NCI-H2196 treated with DMSO at 0.1 percent for 48 hours (cell line): ENCODE data around the gene MUSK.
"Not testable (repeated sequence)": the region's sequence is repeated elsewhere in the genome, so short reads cannot be mapped to it uniquely, and the experiment has no call there.

ENCODE experiments used
- DNase-seq: peaks from one replicate; lab custom pipeline; 2025; ENCODE audit not compliant: unreplicated experiment; lab: John Stamatoyannopoulos, UW

MUSK gene

DNA sequence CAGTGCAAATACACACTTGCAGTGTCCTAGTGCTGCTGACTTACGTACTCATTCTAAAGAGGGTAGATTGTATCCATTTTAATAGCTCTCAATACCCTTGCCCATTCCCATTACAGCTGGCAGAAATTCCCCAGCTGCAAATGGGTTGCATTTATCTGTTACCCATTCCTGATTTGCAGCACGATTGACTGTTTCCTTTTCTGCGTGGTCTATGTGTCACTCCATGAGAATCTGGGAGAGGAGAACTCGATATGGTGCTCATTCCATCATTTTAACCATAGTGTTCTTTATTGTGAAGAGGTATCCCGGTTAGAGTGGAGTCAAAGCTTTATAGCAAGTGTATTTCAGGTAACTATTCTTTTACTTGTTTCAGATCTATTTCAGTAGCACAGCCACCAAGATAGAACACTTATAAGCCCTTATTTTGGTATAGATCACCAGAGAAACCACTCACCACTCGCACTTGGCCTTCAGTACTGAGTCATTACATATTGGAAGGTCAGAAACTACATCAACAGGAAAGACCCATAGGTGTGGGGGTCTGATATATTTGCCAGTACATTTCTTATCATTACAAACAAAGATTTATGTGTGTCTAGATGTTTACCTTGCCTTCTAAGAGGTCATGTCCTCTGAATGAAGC, 139.5 kb downstream of the MUSK start:
- DNase-seq = no peak

GRCh38 chr9:110808599-110808980, 140.0 kb downstream of the MUSK start:
- DNase-seq = no peak

DNA sequence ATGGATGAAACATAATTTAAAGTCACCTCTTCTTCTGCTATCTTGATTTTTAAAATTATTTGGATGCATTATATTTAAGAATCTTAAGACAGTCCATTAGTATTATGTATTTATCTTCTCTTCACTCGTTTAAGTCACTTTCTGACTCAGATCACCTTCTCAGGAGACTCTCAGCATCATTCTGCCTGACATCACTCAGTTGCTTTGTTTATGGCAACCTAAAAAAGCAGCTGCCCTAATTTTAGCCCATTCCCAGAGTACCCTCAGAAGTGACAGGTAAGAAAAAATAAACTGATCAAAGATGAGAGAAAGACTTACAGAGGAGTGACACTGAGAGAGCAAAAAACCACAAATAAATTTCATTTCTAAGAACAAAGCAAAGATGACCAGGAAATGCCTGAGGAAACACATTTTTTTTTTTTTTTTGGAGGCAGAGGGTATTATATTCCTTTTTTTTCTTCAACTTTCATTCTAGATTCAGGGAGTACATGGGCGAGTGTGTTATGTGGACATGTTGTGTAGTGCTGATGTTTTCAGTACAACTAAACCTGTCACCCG, 140.5 kb downstream of the MUSK start:
- no peak for DNase-seq

DNA sequence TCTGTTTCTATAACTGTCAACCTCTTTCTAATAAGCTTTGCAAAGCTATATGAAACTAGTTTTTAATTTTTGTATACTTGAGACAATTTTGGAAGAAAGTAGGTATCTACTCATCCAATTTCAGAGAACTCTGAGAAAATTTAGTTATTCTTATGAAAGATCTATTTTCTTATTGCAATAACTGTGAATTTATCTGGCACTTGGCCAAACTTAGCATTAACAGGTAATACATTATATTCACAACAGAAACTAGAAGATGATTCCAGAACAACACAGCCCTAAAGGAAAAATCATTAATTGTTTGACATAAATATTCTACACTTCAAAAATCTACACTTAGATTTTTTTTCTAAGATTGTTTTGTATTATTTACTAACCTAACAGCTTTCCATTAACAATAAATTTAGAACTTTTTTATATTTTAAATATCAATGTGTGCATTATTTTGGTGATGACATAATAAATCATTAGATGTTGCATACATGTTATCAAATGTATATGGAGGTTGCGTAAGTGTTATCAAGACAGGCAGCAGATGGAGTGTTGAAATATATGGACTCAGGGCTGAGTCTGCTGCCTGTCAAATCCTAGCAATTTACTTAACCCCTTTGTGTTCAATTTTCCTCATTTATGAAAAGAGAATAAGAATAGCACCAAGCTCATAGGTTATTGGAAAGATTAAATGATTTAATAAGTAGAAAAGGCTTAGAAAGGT, 141.8 kb downstream of the MUSK start:
- DNase-seq = no peak

DNA sequence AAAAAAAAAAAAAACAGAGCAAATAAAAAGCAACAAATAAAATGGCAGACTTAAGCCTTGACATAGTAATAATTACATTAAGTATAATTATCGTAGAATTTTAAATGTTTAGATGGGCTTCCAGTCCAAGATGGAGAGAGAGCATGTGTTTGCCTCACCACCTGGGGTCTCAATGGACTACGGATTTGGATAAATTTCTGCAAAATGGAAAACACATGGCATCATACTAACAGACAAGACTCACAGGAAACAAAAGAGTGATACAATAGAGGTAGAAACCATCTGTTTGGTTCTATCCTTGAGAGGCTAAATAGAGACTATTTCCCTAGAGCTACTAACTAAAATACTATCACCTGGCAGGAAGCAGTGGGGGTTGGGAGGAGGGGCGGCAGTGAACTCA, 144.3 kb downstream of the MUSK start:
- DNase-seq = no peak

DNA sequence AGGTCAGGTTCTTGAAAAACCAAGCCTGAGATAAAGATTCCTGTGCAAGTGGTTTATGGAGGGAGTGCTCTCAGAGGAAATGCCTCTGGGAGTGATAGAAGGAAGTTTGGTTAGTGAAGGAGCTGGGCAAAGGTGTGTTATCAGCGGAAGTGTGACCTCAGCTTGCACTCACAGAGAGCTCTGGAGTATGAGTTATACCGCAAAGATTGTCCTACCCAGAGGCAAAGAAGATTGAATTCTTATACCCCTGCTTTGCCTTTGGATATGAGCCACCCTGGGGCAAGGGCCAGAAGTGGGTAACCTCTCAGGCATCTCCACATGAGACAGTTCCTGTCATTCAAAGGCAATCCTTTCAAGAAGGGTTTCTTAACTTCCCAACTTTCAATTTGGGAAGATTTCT, 145.6 kb downstream of the MUSK start:
- no peak for DNase-seq

DNA sequence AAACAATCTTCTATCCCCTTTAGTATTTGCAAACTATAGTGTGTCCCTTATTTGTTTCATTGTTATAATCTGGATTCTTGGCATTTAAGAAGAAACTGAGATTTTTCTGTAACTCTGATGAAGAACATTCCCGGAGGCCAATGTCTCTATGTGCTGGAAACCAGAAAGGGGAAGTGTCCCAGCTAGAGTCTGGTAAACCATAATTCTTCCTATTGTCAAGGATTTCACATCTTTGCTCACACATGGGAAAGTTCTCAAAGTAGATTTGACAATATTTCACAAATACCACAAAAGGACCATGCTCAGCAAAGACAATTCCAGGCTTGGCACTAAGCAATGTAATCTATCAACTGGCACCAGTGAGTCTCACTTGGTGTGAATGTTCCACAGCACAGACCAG, 146.8 kb downstream of the MUSK start:
- no peak for DNase-seq

- DNase-seq = no peak
Observed at GRCh38 chr9:110820381-110820780, 151.8 kb downstream of the MUSK start.

- DNase-seq = no peak
Observed at GRCh38 chr9:110821064-110821463, 152.5 kb downstream of the MUSK start.

GRCh38 chr9:110825129-110825528, 156.5 kb downstream of the MUSK start:
- not testable (repeated sequence) for DNase-seq

DNA sequence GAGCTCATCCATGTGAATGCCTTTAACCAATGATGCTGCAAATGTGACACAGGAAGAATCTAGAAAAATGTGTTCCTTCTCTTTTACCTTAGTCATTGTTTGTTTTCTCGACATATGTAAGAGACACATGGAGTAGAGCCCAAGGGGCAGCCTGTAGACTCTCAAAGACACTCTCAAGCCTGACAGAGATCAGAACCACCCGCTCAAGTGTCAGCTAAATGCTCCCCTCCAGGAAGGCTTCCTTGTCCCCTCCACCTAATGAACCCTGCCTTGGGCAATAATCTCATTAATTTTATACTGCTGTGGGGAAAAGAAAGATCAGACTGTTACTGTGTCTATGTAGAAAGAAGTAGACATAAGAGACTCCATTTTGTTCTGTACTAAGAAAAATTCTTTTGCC, 157.4 kb downstream of the MUSK start:
- no peak for DNase-seq

DNA sequence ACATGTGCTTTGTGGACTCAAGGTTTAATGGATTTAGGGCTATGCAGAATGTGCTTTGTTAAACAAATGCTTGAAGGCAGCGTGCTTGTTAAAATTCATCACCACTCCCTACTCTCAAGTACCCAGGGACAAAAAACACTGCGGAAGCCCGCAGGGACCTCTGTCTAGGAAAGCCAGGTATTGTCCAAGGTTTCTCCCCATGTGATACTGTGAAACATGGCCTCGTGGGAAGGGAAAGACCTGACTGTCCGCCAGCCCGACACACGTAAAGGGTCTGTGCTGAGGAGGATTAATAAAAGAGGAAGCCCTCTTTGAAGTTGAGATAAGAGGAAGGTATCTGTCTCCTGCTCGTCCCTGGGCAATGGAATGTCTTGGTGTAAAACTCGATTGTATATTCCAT, 157.8 kb downstream of the MUSK start:
- DNase-seq = not testable (repeated sequence)

- no peak for DNase-seq
Observed at GRCh38 chr9:110828264-110828663, 159.7 kb downstream of the MUSK start.

DNA sequence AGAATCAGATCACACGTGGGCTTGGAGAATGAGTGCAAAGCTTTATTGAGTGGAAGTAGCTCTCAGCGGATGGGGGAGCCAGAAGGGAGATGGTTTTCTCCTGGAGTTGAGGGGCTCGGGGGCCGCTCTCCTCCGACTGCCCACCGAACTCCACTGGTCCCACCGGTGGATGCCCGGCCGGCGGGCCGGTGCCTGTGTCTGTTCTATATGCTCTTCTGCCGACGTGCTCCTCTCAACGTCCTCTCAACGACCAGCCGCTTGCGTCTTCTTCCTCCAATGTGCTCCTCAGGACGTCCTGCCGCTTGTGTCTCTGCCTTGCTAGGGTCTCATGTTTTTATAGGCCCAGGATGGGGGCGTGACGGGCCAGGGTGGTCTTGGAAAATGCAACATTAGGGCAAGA, 161.9 kb downstream of the MUSK start:
- DNase-seq = no peak

DNA sequence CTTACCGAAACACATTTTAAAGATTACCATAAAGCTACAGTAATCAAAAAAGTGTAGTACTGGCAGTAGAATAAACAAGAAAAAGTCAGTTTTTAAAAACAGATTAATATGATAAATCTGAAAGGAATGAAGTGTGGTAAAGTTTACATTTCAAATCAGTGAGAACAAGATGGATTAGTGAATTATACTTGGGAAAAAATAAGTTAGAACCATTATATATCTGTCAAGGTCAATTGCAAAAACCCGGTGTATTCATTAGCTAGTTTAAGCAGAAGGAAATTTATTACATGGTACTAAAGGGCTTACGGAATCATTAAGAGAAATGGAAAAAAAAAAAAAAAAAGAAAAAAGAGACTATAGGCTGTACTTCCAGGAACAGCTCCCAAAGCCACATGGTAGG, 164.3 kb downstream of the MUSK start:
- DNase-seq = no peak

DNA sequence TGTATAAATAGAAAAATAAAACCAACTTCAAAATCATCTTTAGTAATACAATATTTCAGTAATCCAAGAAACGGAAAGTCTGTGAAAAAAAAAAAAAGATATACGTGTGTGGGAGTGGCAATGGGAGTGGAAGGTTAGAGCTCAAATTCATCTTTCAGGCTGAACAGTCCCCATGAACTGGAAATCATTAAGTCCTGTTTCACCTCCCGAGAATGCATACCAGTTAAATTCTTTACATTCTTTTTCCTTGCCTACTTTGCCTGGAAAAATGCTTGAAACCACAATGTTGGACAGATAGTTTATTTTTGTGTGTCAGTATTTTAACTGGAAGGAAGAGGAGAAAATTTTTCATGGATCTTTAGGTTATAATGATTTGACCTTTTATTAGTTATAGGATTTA, 166.8 kb downstream of the MUSK start:
- no peak for DNase-seq

- no peak for DNase-seq
Observed at GRCh38 chr9:110835859-110836271, 167.3 kb downstream of the MUSK start.

- DNase-seq = no peak
Observed at GRCh38 chr9:110837401-110838005, 168.9 kb downstream of the MUSK start.

GRCh38 chr9:110842169-110842568, 173.6 kb downstream of the MUSK start:
- DNase-seq = no peak

DNA sequence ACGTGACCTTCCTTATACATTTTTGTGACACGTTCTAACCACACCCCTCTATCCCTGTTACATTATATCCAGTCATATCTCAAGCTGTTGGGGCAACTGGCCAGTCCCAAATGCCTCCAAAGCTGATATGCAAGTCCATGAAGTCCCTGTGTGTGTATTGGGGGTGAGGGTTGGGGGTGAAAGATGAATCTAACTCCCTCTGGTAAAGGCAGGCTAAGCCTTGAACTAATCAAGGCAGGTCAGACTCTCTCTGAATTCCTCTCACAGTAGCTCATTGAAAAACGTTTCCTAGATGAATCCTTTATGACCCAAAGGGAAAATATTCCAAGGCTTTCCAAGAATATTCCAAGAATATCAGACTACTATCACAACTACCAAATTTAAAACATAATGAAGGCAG, 174.4 kb downstream of the MUSK start:
- DNase-seq = no peak

DNA sequence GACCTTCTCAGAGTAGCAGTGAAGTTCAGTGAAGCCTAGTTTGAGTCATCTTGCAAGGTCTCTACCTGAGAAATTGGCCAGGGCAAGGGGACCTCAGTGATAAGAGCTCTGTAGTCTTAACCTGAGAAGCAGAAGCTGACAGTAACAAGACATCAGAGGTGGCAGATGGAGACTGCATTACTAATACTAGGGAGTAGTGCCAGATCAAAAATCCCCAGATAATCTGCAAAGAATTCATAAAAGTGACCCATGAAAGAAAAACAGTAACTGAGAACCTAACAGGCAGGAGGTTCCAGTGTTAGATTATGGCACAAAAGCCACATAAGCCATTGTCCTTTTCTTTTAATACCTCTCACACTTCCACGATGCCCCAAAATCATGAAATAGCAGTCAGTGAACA, 175.5 kb downstream of the MUSK start:
- no peak for DNase-seq

GRCh38 chr9:110846215-110846614, 177.6 kb downstream of the MUSK start:
- no peak for DNase-seq
